Uterus (tissue), 4 donors: ENCODE results near the gene LCE1A. TPM values are rescaled to one million over a fixed set of nuclear protein-coding genes. Genes with fewer than 3 reads are reported as not detected.

Experiments
- DNase-seq, 2 donors: peaks; one replicate each; pipeline ENCODE4 v3.0.0-alpha.2; 2019 to 2020
- H3K27ac ChIP-seq, 2 donors: fragments of 200-600 bp; sonication (generic); 1 replicate in 1 of 2; 2 replicates in 1 of 2; pipeline ENCODE4 v1.5.1; 2016 to 2018
- H3K27me3 ChIP-seq, 2 donors: fragments of 200-600 bp; sonication (generic); one replicate each; pipeline ENCODE4 v1.5.1; 2018 to 2019; ENCODE audit warnings: control low read depth in 1 of 2
- H3K36me3 ChIP-seq, 2 donors: fragments of 200-600 bp; sonication (generic); one replicate each; pipeline ENCODE4 v1.5.1; 2019; ENCODE audit warnings: control low read depth in 1 of 2
- H3K4me1 ChIP-seq, 2 donors: fragments of 200-600 bp; sonication (generic); one replicate each; pipeline ENCODE4 v1.5.1; 2018 to 2019; ENCODE audit warnings: control low read depth in 1 of 2
- H3K4me3 ChIP-seq, 2 donors: fragments of 200-600 bp; sonication (generic); 1 replicate in 1 of 2; 2 replicates in 1 of 2; pipeline ENCODE4 v1.5.1; 2018 to 2019; ENCODE audit warnings: mild to moderate bottlenecking in 1 of 2
- H3K9me3 ChIP-seq, 2 donors: fragments of 200-600 bp; sonication (generic); one replicate each; pipeline ENCODE4 v1.5.1; 2019; ENCODE audit warnings: control low read depth in 1 of 2
- CTCF ChIP-seq, 4 experiments: fragments of 200-600 bp in 2 of 4; fragments of 450-650 bp in 2 of 4; sonication (generic) in 2 of 4; IDR thresholded peaks; one replicate each; pipeline ENCODE4 v1.5.1; 2016 to 2019; ENCODE audit warnings: antibody characterized with exemption in 4 of 4, mild to moderate bottlenecking in 2 of 4, moderate library complexity in 1 of 4
- POLR2A ChIP-seq, 2 donors: fragments of 450-650 bp; IDR thresholded peaks; one replicate each; pipeline ENCODE4 v1.6.1; 2016; ENCODE audit warnings: antibody characterized with exemption in 2 of 2, mild to moderate bottlenecking in 1 of 2, moderate library complexity in 1 of 2
- intact Hi-C: fragments of 100-400 bp; cut with DNase I; formaldehyde crosslinking; loops from one replicate; pipeline ENCODE4 v1.15.1; 2023; ENCODE audit warnings: low total_unique reads
- total RNA-seq, 4 donors: library from RNA; depleted of rRNA in 3 of 4; stranded (reverse); fragments of >200 nt in 3 of 4; gene quantifications; one replicate each; pipeline versions ENCODE4 v1.1.0 to v1.2.4, GENCODE V29; 2014 to 2023
- donor health status: DM: yes; HTN: yes; CAD: no.

The LCE1A gene
- total RNA-seq, 4 donors from 2014 or later = not detected

- Histone ChIP-seq H3K4me3 (no peak overlapping the region), H3K9me3 (no peaks in the 10 kb centered on the region), H3K36me3 (no peaks in the 10 kb centered on the region), H3K27me3 (no peaks in the 10 kb centered on the region), H3K4me1 (no peaks in the 10 kb centered on the region), H3K27ac (no peak overlapping the region)
- DNase-seq = no peak
- TF ChIP-seq POLR2A (IDR thresholded peaks at IDR 0.05) (no peak), CTCF (IDR thresholded peaks at IDR 0.05) (no peak)
- intact Hi-C loops = no loop called here
Measured at GRCh38 chr1:152817309-152817708, 10.0 kb upstream of the LCE1A start.

GRCh38 chr1:152823294-152823693 is 4.0 kb upstream of the LCE1A start:
- no peak for TF ChIP-seq POLR2A (IDR thresholded peaks at IDR 0.05)
- no peak for DNase-seq
- Histone ChIP-seq H3K27ac (no peak overlapping the region), H3K36me3 (no peaks in the 10 kb centered on the region), H3K27me3 (no peaks in the 10 kb centered on the region), H3K4me3 (no peak overlapping the region), H3K4me1 (no peaks in the 10 kb centered on the region), H3K9me3 (no peaks in the 10 kb centered on the region)
- intact Hi-C loops = no loop called here

GRCh38 chr1:152824964-152825363 is 2.3 kb upstream of the LCE1A start:
- DNase-seq = no peak
- intact Hi-C loops = no loop called here
- Histone ChIP-seq H3K27me3 (no peaks in the 10 kb centered on the region), H3K27ac (no peak overlapping the region), H3K36me3 (no peaks in the 10 kb centered on the region), H3K9me3 (no peaks in the 10 kb centered on the region), H3K4me1 (no peaks in the 10 kb centered on the region), H3K4me3 (no peak overlapping the region)
- TF ChIP-seq CTCF (IDR thresholded peaks at IDR 0.05) (no peak), POLR2A (IDR thresholded peaks at IDR 0.05) (no peak)

GRCh38 chr1:152836870-152837269 is 9.6 kb downstream of the LCE1A start:
- Histone ChIP-seq H3K27ac (no peak overlapping the region), H3K4me1 (no peaks in the 10 kb centered on the region), H3K9me3 (no peaks in the 10 kb centered on the region), H3K27me3 (no peaks in the 10 kb centered on the region), H3K36me3 (no peaks in the 10 kb centered on the region), H3K4me3 (no peak overlapping the region)
- TF ChIP-seq POLR2A (IDR thresholded peaks at IDR 0.05) (no peak), CTCF (IDR thresholded peaks at IDR 0.05) (no peak)
- no peak for DNase-seq
- intact Hi-C loops = no loop called here

- no peaks in the 10 kb centered on the region for H3K4me1 ChIP-seq
- H3K9me3 ChIP-seq = no peaks in the 10 kb centered on the region
- no peaks in the 10 kb centered on the region for H3K36me3 ChIP-seq
- no peak for DNase-seq
- no peaks in the 10 kb centered on the region for H3K27me3 ChIP-seq
- no peak within 1 kb of the TSS for H3K27ac ChIP-seq
- intact Hi-C loops = no loop called here
- TF ChIP-seq POLR2A (IDR thresholded peaks at IDR 0.05) (no peak), CTCF (IDR thresholded peaks at IDR 0.05) (no peak)
- no peak within 1 kb of the TSS for H3K4me3 ChIP-seq
Measured at GRCh38 chr1:152842556-152842955, 15.3 kb downstream of the LCE1A start, which contains the start of gene LCE6A. LCE6A (plus strand) TSS chr1:152842856; CDS start chr1:152843521, 665 bp downstream.

- H3K9me3 ChIP-seq = no peaks in the 10 kb centered on the region
- TF ChIP-seq CTCF (IDR thresholded peaks at IDR 0.05) (no peak), POLR2A (IDR thresholded peaks at IDR 0.05) (no peak)
- no peaks in the 10 kb centered on the region for H3K36me3 ChIP-seq
Measured at GRCh38 chr1:152855661-152856060, 28.4 kb downstream of the LCE1A start.

More at GRCh38 chr1:152855661-152856060, 28.4 kb downstream of the LCE1A start:
- intact Hi-C loops = no loop called here
- no peak for DNase-seq
- H3K4me1 ChIP-seq = no peaks in the 10 kb centered on the region
- H3K4me3 ChIP-seq = no peak overlapping the region
- no peaks in the 10 kb centered on the region for H3K27me3 ChIP-seq
- no peak overlapping the region for H3K27ac ChIP-seq
